ENCODE results near the gene TBX2.

- TF ChIP-seq POLR2A (IDR thresholded peaks at IDR 0.05) (no peak), POLR2AphosphoS5 (IDR thresholded peaks at IDR 0.05) (no peak), CTCF (IDR thresholded peaks at IDR 0.05) (no peak), EP300 (IDR thresholded peaks at IDR 0.05) (no peak)
These were observed 21.2 kb downstream of the TBX2 start for GRCh38 chr17:61420745-61421398.

Measured in sigmoid colon (tissue), 4 donors.